Astrocyte (in vitro differentiated cells and primary cell): Measurements from ENCODE around the gene SKAP2.

ENCODE experiments used
- EZH2 ChIP-seq: IDR thresholded peaks from 2 replicates; pipeline ENCODE4 v1.6.1; 2012; ENCODE audit warnings: mild to moderate bottlenecking, low read length, inconsistent platforms; ENCODE audit not compliant: insufficient read depth
- TF ChIP-seq, protein P1 (sequence below): IDR thresholded peaks from 2 replicates; pipeline ENCODE4 v1.5.1; 2011; ENCODE audit warnings: low read depth, mild to moderate bottlenecking, inconsistent platforms, low read length, moderate library complexity; ENCODE audit not compliant: insufficient read depth

DNA sequence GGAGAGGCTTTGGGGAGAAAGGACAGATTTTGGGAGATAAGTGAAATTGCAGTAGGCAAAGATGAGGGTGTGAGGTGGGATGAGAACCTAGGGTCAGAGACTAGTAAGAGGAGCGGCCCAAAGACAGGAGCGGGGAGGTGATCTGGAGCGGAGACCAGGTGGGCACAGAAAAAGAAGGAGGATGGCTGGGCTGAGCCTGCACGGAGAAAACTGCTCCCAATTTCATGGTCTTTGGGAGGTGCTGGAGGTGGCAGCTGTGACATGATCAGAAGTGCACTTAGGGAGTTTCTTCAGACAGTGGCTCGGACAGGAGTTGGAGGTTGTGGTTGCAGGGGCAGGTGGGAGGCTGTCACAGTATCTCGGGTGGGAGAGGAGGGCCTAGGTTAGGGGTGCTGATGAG is 232.8 kb downstream of the SKAP2 start:
- TF ChIP-seq, protein P1, sequence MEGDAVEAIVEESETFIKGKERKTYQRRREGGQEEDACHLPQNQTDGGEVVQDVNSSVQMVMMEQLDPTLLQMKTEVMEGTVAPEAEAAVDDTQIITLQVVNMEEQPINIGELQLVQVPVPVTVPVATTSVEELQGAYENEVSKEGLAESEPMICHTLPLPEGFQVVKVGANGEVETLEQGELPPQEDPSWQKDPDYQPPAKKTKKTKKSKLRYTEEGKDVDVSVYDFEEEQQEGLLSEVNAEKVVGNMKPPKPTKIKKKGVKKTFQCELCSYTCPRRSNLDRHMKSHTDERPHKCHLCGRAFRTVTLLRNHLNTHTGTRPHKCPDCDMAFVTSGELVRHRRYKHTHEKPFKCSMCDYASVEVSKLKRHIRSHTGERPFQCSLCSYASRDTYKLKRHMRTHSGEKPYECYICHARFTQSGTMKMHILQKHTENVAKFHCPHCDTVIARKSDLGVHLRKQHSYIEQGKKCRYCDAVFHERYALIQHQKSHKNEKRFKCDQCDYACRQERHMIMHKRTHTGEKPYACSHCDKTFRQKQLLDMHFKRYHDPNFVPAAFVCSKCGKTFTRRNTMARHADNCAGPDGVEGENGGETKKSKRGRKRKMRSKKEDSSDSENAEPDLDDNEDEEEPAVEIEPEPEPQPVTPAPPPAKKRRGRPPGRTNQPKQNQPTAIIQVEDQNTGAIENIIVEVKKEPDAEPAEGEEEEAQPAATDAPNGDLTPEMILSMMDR: no peak
- no peak for TF ChIP-seq EZH2
